Esophagus squamous epithelium (tissue), 5 donors: Measurements from ENCODE around the gene FOXP4. TPM values are rescaled to one million over a fixed set of nuclear protein-coding genes. Genes with fewer than 3 reads are reported as not detected.

Experiments used
- DNase-seq: peaks from one replicate; lab custom pipeline; 2025; lab: John Stamatoyannopoulos, UW
- H3K27ac ChIP-seq, 4 donors: fragments of 200-600 bp; sonication (generic); one replicate each; pipeline ENCODE4 v1.5.1; 2016 to 2019; ENCODE audit warnings: mild to moderate bottlenecking in 1 of 4
- H3K27me3 ChIP-seq, 4 donors: fragments of 200-600 bp; sonication (generic); 1 replicate in 3 of 4; 2 replicates in 1 of 4; pipeline versions ENCODE4 v1.5.1 to v1.6.0; 2017 to 2021; ENCODE audit warnings: antibody characterized with exemption in 1 of 4
- H3K36me3 ChIP-seq, 3 donors: fragments of 200-600 bp; sonication (generic); one replicate each; pipeline ENCODE4 v1.5.1; 2016 to 2019
- H3K4me1 ChIP-seq, 3 donors: fragments of 200-600 bp; sonication (generic); one replicate each; pipeline ENCODE4 v1.5.1; 2017 to 2019
- H3K4me3 ChIP-seq, 4 donors: fragments of 200-600 bp; sonication (generic); 1 replicate in 3 of 4; 2 replicates in 1 of 4; pipeline ENCODE4 v1.5.1; 2016 to 2019; ENCODE audit warnings: mild to moderate bottlenecking in 2 of 4, moderate library complexity in 1 of 4
- H3K9me3 ChIP-seq, 3 donors: fragments of 200-600 bp; sonication (generic); one replicate each; pipeline ENCODE4 v1.5.1; 2016 to 2019
- POLR2A ChIP-seq, 4 donors: fragments of 450-650 bp; IDR thresholded peaks; one replicate each; pipeline ENCODE4 v1.6.1; 2017; ENCODE audit warnings: antibody characterized with exemption in 4 of 4, mild to moderate bottlenecking in 4 of 4, moderate library complexity in 3 of 4
- WGBS, 2 donors: methylation state at CpG; one replicate each; pipeline ENCODE4 v1.1.5; 2018; 5-methylcytosine and 5-hydroxymethylcytosine counted together
- intact Hi-C: fragments of 100-400 bp; cut with DNase I; formaldehyde crosslinking; loops from one replicate; pipeline ENCODE4 v1.15.0; 2022
- total RNA-seq, 4 donors: library from RNA; depleted of rRNA; stranded (reverse); fragments of >200 nt; gene quantifications; one replicate each; pipeline ENCODE4 v1.1.0, GENCODE V29; 2016
- TF ChIP-seq, protein P1 (sequence below), 6 experiments: fragments of 450-650 bp in 4 of 6; fragments of 200-600 bp in 2 of 6; sonication (generic) in 2 of 6; IDR thresholded peaks; one replicate each; pipeline ENCODE4 v1.5.1; 2016 to 2019; ENCODE audit warnings: antibody characterized with exemption in 6 of 6, mild to moderate bottlenecking in 4 of 6, moderate library complexity in 4 of 6
- donor health status: DM: yes; HTN: yes; CAD: no.

FOXP4 gene, protein sequence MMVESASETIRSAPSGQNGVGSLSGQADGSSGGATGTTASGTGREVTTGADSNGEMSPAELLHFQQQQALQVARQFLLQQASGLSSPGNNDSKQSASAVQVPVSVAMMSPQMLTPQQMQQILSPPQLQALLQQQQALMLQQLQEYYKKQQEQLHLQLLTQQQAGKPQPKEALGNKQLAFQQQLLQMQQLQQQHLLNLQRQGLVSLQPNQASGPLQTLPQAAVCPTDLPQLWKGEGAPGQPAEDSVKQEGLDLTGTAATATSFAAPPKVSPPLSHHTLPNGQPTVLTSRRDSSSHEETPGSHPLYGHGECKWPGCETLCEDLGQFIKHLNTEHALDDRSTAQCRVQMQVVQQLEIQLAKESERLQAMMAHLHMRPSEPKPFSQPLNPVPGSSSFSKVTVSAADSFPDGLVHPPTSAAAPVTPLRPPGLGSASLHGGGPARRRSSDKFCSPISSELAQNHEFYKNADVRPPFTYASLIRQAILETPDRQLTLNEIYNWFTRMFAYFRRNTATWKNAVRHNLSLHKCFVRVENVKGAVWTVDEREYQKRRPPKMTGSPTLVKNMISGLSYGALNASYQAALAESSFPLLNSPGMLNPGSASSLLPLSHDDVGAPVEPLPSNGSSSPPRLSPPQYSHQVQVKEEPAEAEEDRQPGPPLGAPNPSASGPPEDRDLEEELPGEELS
- total RNA-seq: 10 to 100 TPM in 1 of 4 donors, 1 to 10 TPM in 3; 2.2 to 10.3 (median 6.8) TPM

DNA sequence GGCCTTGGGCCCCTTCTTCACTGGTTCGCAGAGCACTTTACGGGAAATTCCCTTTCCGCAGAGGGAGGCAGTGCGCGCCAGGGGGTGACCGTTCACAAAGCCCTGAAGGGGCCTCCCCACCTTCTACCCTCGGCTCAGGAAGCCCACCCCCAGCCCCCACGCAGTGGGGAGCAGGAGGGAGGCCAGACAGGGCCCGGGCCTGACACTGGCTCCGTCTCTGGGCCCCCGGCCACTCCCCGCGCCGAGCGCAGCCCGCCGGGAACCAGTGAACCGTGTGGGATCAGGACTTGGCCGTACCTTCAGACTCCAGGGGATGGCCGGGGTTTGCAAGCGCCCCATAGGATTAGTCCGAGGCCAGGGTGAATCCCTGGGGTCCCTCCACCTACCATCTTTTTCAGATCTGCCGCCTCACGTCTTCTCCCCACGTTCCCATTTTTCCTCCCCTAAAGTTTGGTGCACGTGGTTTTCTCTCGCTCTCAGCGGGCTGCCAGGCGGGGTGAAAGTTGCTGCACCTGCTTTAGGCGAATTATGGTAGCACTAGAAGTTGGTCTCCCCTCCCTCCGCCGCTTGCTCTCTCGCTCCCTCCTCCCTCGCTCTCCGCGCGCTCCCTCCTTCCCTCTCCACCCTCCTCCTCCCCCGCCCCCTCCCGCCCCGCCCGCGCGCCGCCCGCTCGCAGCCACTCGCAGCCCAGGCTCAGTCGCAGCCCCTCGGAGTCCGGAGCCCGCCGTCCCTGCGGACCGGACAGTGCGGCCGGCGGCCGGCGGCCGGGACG is at the start of gene FOXP4:
Gene FOXP4 (plus strand): TSS at position 679 of the 772 bp plus-strand sequence. CDS start 19,380 bp downstream, outside the sequence.
- peak; percentile 60 for DNase-seq
- Histone ChIP-seq H3K27ac (peak within 1 kb of the TSS; percentile 62 to 94 (median 88)), H3K36me3 (no peaks in the 10 kb centered on the region), H3K4me1 (peaks cover 19 to 50% (median 23%) of the 10 kb centered on the region in 3 donors), H3K9me3 (no peaks in the 10 kb centered on the region), H3K4me3 (peak within 1 kb of the TSS; percentile 79 to 94 (median 84)), H3K27me3 (peaks cover 0 to 35% (median 0%) of the 10 kb centered on the region in 4 donors)
- WGBS, 2 donors: 0% methylated on average over 19 to 22 of the region's 61 CpGs
- TF ChIP-seq, protein P1, sequence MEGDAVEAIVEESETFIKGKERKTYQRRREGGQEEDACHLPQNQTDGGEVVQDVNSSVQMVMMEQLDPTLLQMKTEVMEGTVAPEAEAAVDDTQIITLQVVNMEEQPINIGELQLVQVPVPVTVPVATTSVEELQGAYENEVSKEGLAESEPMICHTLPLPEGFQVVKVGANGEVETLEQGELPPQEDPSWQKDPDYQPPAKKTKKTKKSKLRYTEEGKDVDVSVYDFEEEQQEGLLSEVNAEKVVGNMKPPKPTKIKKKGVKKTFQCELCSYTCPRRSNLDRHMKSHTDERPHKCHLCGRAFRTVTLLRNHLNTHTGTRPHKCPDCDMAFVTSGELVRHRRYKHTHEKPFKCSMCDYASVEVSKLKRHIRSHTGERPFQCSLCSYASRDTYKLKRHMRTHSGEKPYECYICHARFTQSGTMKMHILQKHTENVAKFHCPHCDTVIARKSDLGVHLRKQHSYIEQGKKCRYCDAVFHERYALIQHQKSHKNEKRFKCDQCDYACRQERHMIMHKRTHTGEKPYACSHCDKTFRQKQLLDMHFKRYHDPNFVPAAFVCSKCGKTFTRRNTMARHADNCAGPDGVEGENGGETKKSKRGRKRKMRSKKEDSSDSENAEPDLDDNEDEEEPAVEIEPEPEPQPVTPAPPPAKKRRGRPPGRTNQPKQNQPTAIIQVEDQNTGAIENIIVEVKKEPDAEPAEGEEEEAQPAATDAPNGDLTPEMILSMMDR (IDR thresholded peaks at IDR 0.05): no peak
- TF ChIP-seq POLR2A (IDR thresholded peaks at IDR 0.05): no peak
- intact Hi-C loops: no loop called here

DNA sequence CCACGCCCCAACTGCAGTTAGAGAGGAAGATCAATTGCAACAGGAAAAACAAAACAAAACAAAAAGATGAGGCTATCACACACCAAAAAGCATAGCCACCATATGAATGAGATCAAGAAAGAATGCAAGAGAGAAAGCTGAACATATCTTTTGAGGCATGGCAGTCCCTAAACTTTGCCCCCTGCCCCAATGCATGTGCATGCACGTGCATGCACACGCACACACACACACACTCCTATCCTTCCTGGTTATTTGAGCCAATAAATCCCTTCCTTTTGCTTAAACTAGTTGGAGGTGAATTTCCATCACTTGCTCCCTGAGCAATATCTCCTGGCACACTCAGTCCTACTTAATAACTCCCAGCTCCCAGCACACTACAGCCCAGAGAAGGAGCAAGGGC is 48.6 kb upstream of the FOXP4 start:
- WGBS, 2 donors: 71 to 78% methylated on average over 3 of the region's 3 CpGs
- Histone ChIP-seq H3K4me1 (peaks cover 0 to 4% (median 0%) of the 10 kb centered on the region in 3 donors), H3K9me3 (no peaks in the 10 kb centered on the region), H3K36me3 (no peaks in the 10 kb centered on the region), H3K27me3 (peaks cover 0 to 64% (median 0%) of the 10 kb centered on the region in 4 donors), H3K27ac (no peak overlapping the region), H3K4me3 (no peak overlapping the region)
- intact Hi-C loops: no loop called here
- DNase-seq: no peak
- TF ChIP-seq POLR2A (IDR thresholded peaks at IDR 0.05): no peak
- TF ChIP-seq, protein P1 (IDR thresholded peaks at IDR 0.05): no peak

DNA sequence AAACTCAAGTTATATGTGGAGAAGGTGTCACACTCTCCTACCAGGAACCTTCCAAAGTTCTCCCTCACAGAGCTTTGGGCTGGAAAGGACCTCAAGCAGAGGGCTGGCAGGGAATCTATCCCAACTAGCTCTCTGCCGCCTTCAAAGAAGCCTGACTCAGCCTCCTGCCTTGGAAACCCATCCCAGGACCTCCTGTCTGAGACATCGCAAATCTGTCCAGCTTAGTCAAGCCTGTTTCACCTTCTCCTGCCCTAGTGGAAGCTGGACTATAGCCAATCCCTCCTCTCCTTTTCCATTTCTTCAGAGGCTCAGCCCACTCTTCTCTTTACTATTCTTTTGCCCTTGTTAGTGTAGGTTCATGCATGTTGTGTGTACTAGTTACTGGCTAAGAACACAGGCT is 48.2 kb upstream of the FOXP4 start:
- no peak overlapping the region for H3K4me3 ChIP-seq
- no peak overlapping the region for H3K27ac ChIP-seq
- H3K27me3 ChIP-seq: peaks cover 0 to 64% (median 0%) of the 10 kb centered on the region in 4 donors
- peaks cover 0 to 8% (median 0%) of the 10 kb centered on the region in 3 donors for H3K4me1 ChIP-seq
- WGBS, 2 donors: 36 to 67% methylated on average over 2 of the region's 2 CpGs
- no peaks in the 10 kb centered on the region for H3K9me3 ChIP-seq
- intact Hi-C loops: no loop called here
- no peaks in the 10 kb centered on the region for H3K36me3 ChIP-seq
- TF ChIP-seq, protein P1 (IDR thresholded peaks at IDR 0.05): no peak
- no peak for TF ChIP-seq POLR2A (IDR thresholded peaks at IDR 0.05)
- DNase-seq: no peak

DNA sequence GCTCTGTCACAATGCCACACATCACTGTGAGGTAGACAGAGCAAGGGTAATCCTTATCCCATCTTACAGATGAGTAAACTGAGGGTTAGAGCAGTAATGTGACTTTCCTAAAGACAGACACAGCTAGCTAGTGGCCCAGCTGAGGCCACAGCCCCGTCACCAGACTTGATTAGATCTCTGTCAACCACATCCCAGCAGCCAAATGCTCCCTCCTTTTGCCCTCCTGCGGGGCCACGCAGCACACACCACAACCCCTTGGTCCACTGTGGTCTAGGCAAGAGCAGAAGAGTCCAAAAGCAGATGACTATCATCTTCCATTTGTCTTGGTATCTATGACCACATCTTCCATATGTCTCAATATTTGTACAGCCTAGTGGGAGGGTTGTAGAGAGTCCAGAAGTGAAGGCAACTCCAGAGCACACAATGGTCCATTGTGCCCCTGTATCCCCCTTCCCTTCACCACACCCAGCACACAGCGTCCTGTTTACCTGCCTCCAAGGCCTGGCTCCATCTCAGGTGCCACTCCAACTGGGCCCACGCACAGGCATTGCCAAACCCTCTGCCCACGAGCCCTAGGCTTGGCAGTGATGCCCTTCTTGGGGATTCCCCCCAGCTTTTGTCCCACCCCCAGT is 47.1 kb upstream of the FOXP4 start:
- Histone ChIP-seq H3K27me3 (peaks cover 0 to 64% (median 0%) of the 10 kb centered on the region in 4 donors), H3K4me1 (peaks cover 2 to 19% (median 9%) of the 10 kb centered on the region in 3 donors), H3K27ac (no peak overlapping the region), H3K36me3 (no peaks in the 10 kb centered on the region), H3K4me3 (no peak overlapping the region), H3K9me3 (no peaks in the 10 kb centered on the region)
- WGBS, 2 donors: 53 to 74% methylated on average over 5 to 6 of the region's 6 CpGs
- intact Hi-C loops: no loop called here
- DNase-seq: no peak
- TF ChIP-seq POLR2A (IDR thresholded peaks at IDR 0.05): no peak
- TF ChIP-seq, protein P1 (IDR thresholded peaks at IDR 0.05): no peak
